Measurements from ENCODE around the gene MRPL20.

- TF ChIP-seq CTCF (optimal IDR thresholded peaks at IDR 0.05 in 1 of 3, IDR thresholded peaks at IDR 0.05 in 1 of 3, conservative IDR thresholded peaks at IDR 0.05 in 1 of 3; ENCODE audit: extremely low read depth in 1 of 3, insufficient read depth in 2 of 3, low read length in 3 of 3) (no peak), EZH2 (IDR thresholded peaks at IDR 0.05; ENCODE audit: low read length) (no peak)
Measured at GRCh38 chr1:1365875-1366698, 41.0 kb downstream of the MRPL20 start.

All from keratinocyte (primary cell).